ENCODE results near the gene SQSTM1.
A peak's percentile ranks its signal among the peaks of the same experiment; 100 is the strongest.

SQSTM1 gene

GRCh38 chr5:179858241-179858585, 37.5 kb downstream of the SQSTM1 start:
- Mint-ChIP-seq H3K27ac (peak overlapping the region; percentile 82), H3K4me3 (peak overlapping the region; percentile 89), H3K36me3 (peaks cover 7% of the 10 kb centered on the region), H3K4me1 (peaks cover 11% of the 10 kb centered on the region), H3K9me3 (no peaks in the 10 kb centered on the region), H3K27me3 (no peaks in the 10 kb centered on the region)
- peak; percentile 65 for DNase-seq
- CTCF ChIA-PET = interaction anchor here (1.0 kb wide), 1 partner anchor 96 kb away, joined by 3 read pairs; no protein-coding TSS in a partner anchor

- no peaks in the 10 kb centered on the region for H3K9me3 Mint-ChIP-seq
- CTCF ChIA-PET = interaction anchor here (0.6 to 1.0 kb wide), 2 partner anchors 96 to 268 kb away, joined by 3 read pairs; no protein-coding TSS in a partner anchor
- H3K36me3 Mint-ChIP-seq = peaks cover 9% of the 10 kb centered on the region
- no peaks in the 10 kb centered on the region for H3K27me3 Mint-ChIP-seq
- peak within 1 kb of the TSS; percentile 89 for H3K4me3 Mint-ChIP-seq
- peak within 1 kb of the TSS; percentile 82 for H3K27ac Mint-ChIP-seq
- peaks cover 11% of the 10 kb centered on the region for H3K4me1 Mint-ChIP-seq
- DNase-seq = peak; percentile 93
Measured at GRCh38 chr5:179858586-179859427, 38.1 kb downstream of the SQSTM1 start, which contains the start of gene MRNIP. MRNIP (minus strand) TSS chr5:179858817; CDS start chr5:179858796, 21 bp downstream.

GRCh38 chr5:179860301-179860700, 39.6 kb downstream of the SQSTM1 start:
- Mint-ChIP-seq H3K4me3 (peak overlapping the region; percentile 89), H3K36me3 (peaks cover 15% of the 10 kb centered on the region), H3K9me3 (no peaks in the 10 kb centered on the region), H3K4me1 (peaks cover 11% of the 10 kb centered on the region), H3K27me3 (no peaks in the 10 kb centered on the region), H3K27ac (no peak overlapping the region)
- CTCF ChIA-PET = no interaction called here
- DNase-seq = peak; percentile 3

- no peaks in the 10 kb centered on the region for H3K27me3 Mint-ChIP-seq
- H3K36me3 Mint-ChIP-seq = peaks cover 15% of the 10 kb centered on the region
- H3K27ac Mint-ChIP-seq = no peak overlapping the region
- CTCF ChIA-PET = no interaction called here
- H3K4me1 Mint-ChIP-seq = peaks cover 10% of the 10 kb centered on the region
- H3K9me3 Mint-ChIP-seq = no peaks in the 10 kb centered on the region
- peak; percentile 8 for DNase-seq
- H3K4me3 Mint-ChIP-seq = no peak overlapping the region
Measured at GRCh38 chr5:179862296-179862695, 41.6 kb downstream of the SQSTM1 start.

GRCh38 chr5:179862891-179863290, 42.2 kb downstream of the SQSTM1 start:
- Mint-ChIP-seq H3K27ac (peak overlapping the region; percentile 19), H3K9me3 (no peaks in the 10 kb centered on the region), H3K27me3 (no peaks in the 10 kb centered on the region), H3K36me3 (peaks cover 15% of the 10 kb centered on the region), H3K4me3 (no peak overlapping the region), H3K4me1 (peaks cover 6% of the 10 kb centered on the region)
- no peak for DNase-seq
- CTCF ChIA-PET = no interaction called here

GRCh38 chr5:179863449-179864085, 42.9 kb downstream of the SQSTM1 start:
- Mint-ChIP-seq H3K27me3 (no peaks in the 10 kb centered on the region), H3K36me3 (peaks cover 15% of the 10 kb centered on the region), H3K27ac (no peak overlapping the region), H3K4me1 (peaks cover 3% of the 10 kb centered on the region), H3K4me3 (no peak overlapping the region), H3K9me3 (no peaks in the 10 kb centered on the region)
- CTCF ChIA-PET = no interaction called here
- DNase-seq = peak; percentile 2

GRCh38 chr5:179864686-179865085, 44.0 kb downstream of the SQSTM1 start:
- CTCF ChIA-PET = no interaction called here
- Mint-ChIP-seq H3K4me3 (no peak overlapping the region), H3K9me3 (no peaks in the 10 kb centered on the region), H3K27ac (no peak overlapping the region), H3K4me1 (no peaks in the 10 kb centered on the region), H3K36me3 (peaks cover 17% of the 10 kb centered on the region), H3K27me3 (no peaks in the 10 kb centered on the region)
- peak; percentile 14 for DNase-seq

GRCh38 chr5:179865491-179866240, 45.0 kb downstream of the SQSTM1 start:
- CTCF ChIA-PET = interaction anchor here (1.1 to 1.6 kb wide), 2 partner anchors 9 to 103 kb away, joined by 3 to 5 read pairs; no protein-coding TSS in a partner anchor
- H3K4me1 Mint-ChIP-seq = no peaks in the 10 kb centered on the region
- H3K27ac Mint-ChIP-seq = no peak overlapping the region

GRCh38 chr5:179866241-179867078, 45.8 kb downstream of the SQSTM1 start:
- Mint-ChIP-seq H3K27me3 (no peaks in the 10 kb centered on the region), H3K36me3 (peaks cover 23% of the 10 kb centered on the region), H3K4me1 (no peaks in the 10 kb centered on the region), H3K27ac (peak overlapping the region; percentile 37), H3K4me3 (no peak overlapping the region), H3K9me3 (no peaks in the 10 kb centered on the region)
- CTCF ChIA-PET = interaction anchor here (1.1 to 1.6 kb wide), 2 partner anchors 10 to 104 kb away, joined by 3 to 5 read pairs; no protein-coding TSS in a partner anchor
- DNase-seq = peak; percentile 37

More at GRCh38 chr5:179865491-179866240, 45.0 kb downstream of the SQSTM1 start:
- DNase-seq = peak; percentile 11
- H3K27me3 Mint-ChIP-seq = no peaks in the 10 kb centered on the region
- no peak overlapping the region for H3K4me3 Mint-ChIP-seq
- H3K36me3 Mint-ChIP-seq = peaks cover 18% of the 10 kb centered on the region
- no peaks in the 10 kb centered on the region for H3K9me3 Mint-ChIP-seq

- H3K27ac Mint-ChIP-seq = no peak overlapping the region
- H3K9me3 Mint-ChIP-seq = no peaks in the 10 kb centered on the region
- peaks cover 23% of the 10 kb centered on the region for H3K36me3 Mint-ChIP-seq
- no peaks in the 10 kb centered on the region for H3K4me1 Mint-ChIP-seq
- H3K4me3 Mint-ChIP-seq = no peak overlapping the region
- CTCF ChIA-PET = interaction anchor here (1.6 kb wide), 1 partner anchor 11 kb away, joined by 5 read pairs; no protein-coding TSS in a partner anchor
- no peaks in the 10 kb centered on the region for H3K27me3 Mint-ChIP-seq
- peak; percentile 17 for DNase-seq
Measured at GRCh38 chr5:179867079-179867465, 46.4 kb downstream of the SQSTM1 start.

GRCh38 chr5:179867476-179867875, 46.8 kb downstream of the SQSTM1 start:
- Mint-ChIP-seq H3K36me3 (peaks cover 20% of the 10 kb centered on the region), H3K27me3 (no peaks in the 10 kb centered on the region), H3K4me1 (no peaks in the 10 kb centered on the region), H3K27ac (no peak overlapping the region), H3K9me3 (no peaks in the 10 kb centered on the region), H3K4me3 (no peak overlapping the region)
- no peak for DNase-seq
- CTCF ChIA-PET = no interaction called here

GRCh38 chr5:179868541-179868940, 47.8 kb downstream of the SQSTM1 start:
- CTCF ChIA-PET = no interaction called here
- Mint-ChIP-seq H3K36me3 (peaks cover 15% of the 10 kb centered on the region), H3K27me3 (no peaks in the 10 kb centered on the region), H3K27ac (peak overlapping the region; percentile 11), H3K4me1 (no peaks in the 10 kb centered on the region), H3K4me3 (no peak overlapping the region), H3K9me3 (no peaks in the 10 kb centered on the region)
- peak; percentile 9 for DNase-seq

GRCh38 chr5:179869101-179869500, 48.4 kb downstream of the SQSTM1 start:
- H3K36me3 Mint-ChIP-seq = peaks cover 12% of the 10 kb centered on the region
- H3K4me3 Mint-ChIP-seq = no peak overlapping the region
- H3K4me1 Mint-ChIP-seq = no peaks in the 10 kb centered on the region
- H3K27ac Mint-ChIP-seq = peak overlapping the region; percentile 55
- no peaks in the 10 kb centered on the region for H3K27me3 Mint-ChIP-seq
- DNase-seq = no peak
- CTCF ChIA-PET = interaction anchor here (1.2 kb wide), 1 partner anchor 10 kb away, joined by 5 read pairs; no protein-coding TSS in a partner anchor
- no peaks in the 10 kb centered on the region for H3K9me3 Mint-ChIP-seq

Measured in activated naive CD4-positive, alpha-beta T cell treated with anti-CD3 and anti-CD28 coated beads, Interleukin-2, amount 10 ng/mL, durations not matched to agents 7 days and 5 days (primary cell).